Measurements from ENCODE around the gene CNN2.

Gene CNN2

GRCh38 chr19:1041835-1042685 lies 15.7 kb downstream of the CNN2 start:
- H3K27me3 Mint-ChIP-seq (ENCODE audit: low read depth), result no peaks in the 10 kb centered on the region
- no peak overlapping the region for H3K27ac Mint-ChIP-seq
- H3K4me3 Mint-ChIP-seq, result peak overlapping the region in 2 of 3 experiments; percentile 43 to 94
- peaks cover 25% of the 10 kb centered on the region for H3K4me1 Mint-ChIP-seq
- H3K9me3 Mint-ChIP-seq, result no peaks in the 10 kb centered on the region
- peaks cover 17% of the 10 kb centered on the region for H3K36me3 Mint-ChIP-seq (ENCODE audit: low read depth)
- TF ChIP-seq, protein P1, sequence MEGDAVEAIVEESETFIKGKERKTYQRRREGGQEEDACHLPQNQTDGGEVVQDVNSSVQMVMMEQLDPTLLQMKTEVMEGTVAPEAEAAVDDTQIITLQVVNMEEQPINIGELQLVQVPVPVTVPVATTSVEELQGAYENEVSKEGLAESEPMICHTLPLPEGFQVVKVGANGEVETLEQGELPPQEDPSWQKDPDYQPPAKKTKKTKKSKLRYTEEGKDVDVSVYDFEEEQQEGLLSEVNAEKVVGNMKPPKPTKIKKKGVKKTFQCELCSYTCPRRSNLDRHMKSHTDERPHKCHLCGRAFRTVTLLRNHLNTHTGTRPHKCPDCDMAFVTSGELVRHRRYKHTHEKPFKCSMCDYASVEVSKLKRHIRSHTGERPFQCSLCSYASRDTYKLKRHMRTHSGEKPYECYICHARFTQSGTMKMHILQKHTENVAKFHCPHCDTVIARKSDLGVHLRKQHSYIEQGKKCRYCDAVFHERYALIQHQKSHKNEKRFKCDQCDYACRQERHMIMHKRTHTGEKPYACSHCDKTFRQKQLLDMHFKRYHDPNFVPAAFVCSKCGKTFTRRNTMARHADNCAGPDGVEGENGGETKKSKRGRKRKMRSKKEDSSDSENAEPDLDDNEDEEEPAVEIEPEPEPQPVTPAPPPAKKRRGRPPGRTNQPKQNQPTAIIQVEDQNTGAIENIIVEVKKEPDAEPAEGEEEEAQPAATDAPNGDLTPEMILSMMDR (IDR thresholded peaks at IDR 0.05; ENCODE audit: unreplicated experiment in 3 of 3), result no peak

GRCh38 chr19:1042689-1043511 lies 16.5 kb downstream of the CNN2 start:
- peaks cover 11% of the 10 kb centered on the region for H3K36me3 Mint-ChIP-seq (ENCODE audit: low read depth)
- peak overlapping the region in 1 of 3 experiments; percentile 43 for H3K4me3 Mint-ChIP-seq
- peaks cover 25% of the 10 kb centered on the region for H3K4me1 Mint-ChIP-seq
- no peak overlapping the region for H3K27ac Mint-ChIP-seq
- no peaks in the 10 kb centered on the region for H3K9me3 Mint-ChIP-seq
- no peaks in the 10 kb centered on the region for H3K27me3 Mint-ChIP-seq (ENCODE audit: low read depth)
- TF ChIP-seq, protein P1 (IDR thresholded peaks at IDR 0.05; ENCODE audit: unreplicated experiment in 3 of 3), result no peak

DNA sequence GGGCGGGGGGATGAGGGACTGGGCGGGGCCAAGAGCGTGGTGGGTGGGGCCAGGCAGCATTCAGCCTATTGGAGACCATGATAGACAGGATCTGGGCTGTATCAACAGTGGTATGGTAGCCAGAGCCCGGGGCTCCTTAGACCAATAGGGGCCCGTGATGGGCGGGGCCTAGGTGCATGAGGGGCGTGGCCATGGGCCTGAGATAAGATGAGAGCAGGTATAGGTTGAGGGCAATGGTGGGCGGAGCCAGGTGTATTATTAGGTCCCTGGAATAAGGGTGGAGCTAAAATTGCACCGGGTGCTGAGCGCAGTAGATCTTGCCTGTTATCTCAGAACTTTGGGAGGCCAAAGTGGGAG lies 18.8 kb downstream of the CNN2 start:
- Mint-ChIP-seq H3K27ac (no peak overlapping the region), H3K4me1 (peaks cover 10% of the 10 kb centered on the region), H3K36me3 (ENCODE audit: low read depth) (no peaks in the 10 kb centered on the region), H3K9me3 (no peaks in the 10 kb centered on the region), H3K4me3 (no peak overlapping the region), H3K27me3 (ENCODE audit: low read depth) (no peaks in the 10 kb centered on the region)
- TF ChIP-seq, protein P1 (IDR thresholded peaks at IDR 0.05; ENCODE audit: unreplicated experiment in 3 of 3), result no peak

DNA sequence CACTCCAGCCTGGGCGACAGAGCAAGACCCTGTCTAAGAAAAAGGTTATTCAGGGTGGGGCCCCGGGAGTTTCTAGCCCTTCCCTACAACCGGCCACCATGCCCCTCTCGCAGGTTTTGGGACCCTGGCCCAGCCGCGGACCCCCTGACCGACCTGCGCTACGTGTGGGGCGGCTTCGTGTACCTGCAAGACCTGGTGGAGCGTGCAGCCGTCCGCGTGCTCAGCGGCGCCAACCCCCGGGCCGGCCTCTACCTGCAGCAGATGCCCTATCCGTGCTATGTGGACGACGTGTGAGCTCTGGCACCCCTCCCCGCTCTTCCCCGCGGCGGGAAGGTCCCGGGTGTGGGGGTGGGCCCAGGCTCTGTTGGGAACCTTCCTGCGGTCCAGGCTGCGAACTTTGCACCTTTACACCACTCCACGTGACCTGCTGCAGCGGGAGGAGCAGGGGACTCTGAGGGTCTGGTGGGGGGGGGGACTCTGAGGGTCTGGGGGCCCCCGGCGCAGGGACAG lies 19.8 kb downstream of the CNN2 start:
- no peak overlapping the region for H3K27ac Mint-ChIP-seq
- H3K27me3 Mint-ChIP-seq (ENCODE audit: low read depth), result no peaks in the 10 kb centered on the region
- H3K4me1 Mint-ChIP-seq, result peaks cover under 1% of the 10 kb centered on the region
- no peaks in the 10 kb centered on the region for H3K36me3 Mint-ChIP-seq (ENCODE audit: low read depth)
- no peak overlapping the region for H3K4me3 Mint-ChIP-seq
- H3K9me3 Mint-ChIP-seq, result no peaks in the 10 kb centered on the region
- TF ChIP-seq, protein P1 (IDR thresholded peaks at IDR 0.05; ENCODE audit: unreplicated experiment in 3 of 3), result no peak

DNA sequence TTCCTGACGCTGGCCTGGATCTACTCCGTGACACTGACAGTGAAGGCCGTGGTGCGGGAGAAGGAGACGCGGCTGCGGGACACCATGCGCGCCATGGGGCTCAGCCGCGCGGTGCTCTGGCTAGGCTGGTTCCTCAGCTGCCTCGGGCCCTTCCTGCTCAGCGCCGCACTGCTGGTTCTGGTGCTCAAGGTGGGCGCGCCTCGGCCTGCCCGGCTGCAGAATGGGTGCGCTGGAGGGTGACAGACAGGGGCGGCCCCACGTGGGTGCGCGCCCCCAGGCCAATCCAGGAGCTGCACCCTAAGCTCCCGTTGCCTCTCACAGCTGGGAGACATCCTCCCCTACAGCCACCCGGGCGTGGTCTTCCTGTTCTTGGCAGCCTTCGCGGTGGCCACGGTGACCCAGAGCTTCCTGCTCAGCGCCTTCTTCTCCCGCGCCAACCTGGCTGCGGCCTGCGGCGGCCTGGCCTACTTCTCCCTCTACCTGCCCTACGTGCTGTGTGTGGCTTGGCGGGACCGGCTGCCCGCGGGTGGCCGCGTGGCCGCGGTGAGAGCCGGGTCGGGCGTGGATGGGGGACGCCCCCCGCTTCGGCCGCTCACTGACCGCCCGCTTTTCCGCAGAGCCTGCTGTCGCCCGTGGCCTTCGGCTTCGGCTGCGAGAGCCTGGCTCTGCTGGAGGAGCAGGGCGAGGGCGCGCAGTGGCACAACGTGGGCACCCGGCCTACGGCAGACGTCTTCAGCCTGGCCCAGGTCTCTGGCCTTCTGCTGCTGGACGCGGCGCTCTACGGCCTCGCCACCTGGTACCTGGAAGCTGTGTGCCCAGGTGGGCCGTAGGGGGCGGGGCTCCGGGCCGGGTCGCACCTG lies 20.7 kb downstream of the CNN2 start:
- H3K27ac Mint-ChIP-seq, result no peak overlapping the region
- no peaks in the 10 kb centered on the region for H3K4me1 Mint-ChIP-seq
- H3K4me3 Mint-ChIP-seq, result no peak overlapping the region
- TF ChIP-seq, protein P1 (IDR thresholded peaks at IDR 0.05; ENCODE audit: unreplicated experiment in 3 of 3), result no peak
- no peaks in the 10 kb centered on the region for H3K9me3 Mint-ChIP-seq
- H3K27me3 Mint-ChIP-seq (ENCODE audit: low read depth), result no peaks in the 10 kb centered on the region
- no peaks in the 10 kb centered on the region for H3K36me3 Mint-ChIP-seq (ENCODE audit: low read depth)
